GM13976 (cell line): ENCODE data around the gene FBXO48.
A peak's percentile ranks its signal among the peaks of the same experiment; 100 is the strongest.

Source experiments
- DNase-seq: peaks from one replicate; pipeline ENCODE4 v3.0.0; 2012; ENCODE audit warnings: low spot score
- CTCF ChIP-seq: IDR thresholded peaks from 2 replicates; pipeline ENCODE4 v1.5.1; 2012; ENCODE audit warnings: borderline replicate concordance, mild to moderate bottlenecking; ENCODE audit not compliant: insufficient read depth; ENCODE audit errors: extremely low read depth, missing control alignments, control extremely low read depth
- in situ Hi-C: fragments of 300-500 bp; cut with MboI; formaldehyde crosslinking; loops from one replicate; pipeline ENCODE4 v1.12.0; 2022; ENCODE audit warnings: low sequenced_read_pairs, mixed read lengths, inconsistent platforms; ENCODE audit not compliant: unreplicated experiment

Gene FBXO48, protein sequence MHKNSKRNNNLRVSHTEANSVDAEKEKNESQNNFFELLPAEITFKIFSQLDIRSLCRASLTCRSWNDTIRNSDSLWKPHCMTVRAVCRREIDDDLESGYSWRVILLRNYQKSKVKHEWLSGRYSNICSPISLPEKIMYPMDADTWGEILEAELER

GRCh38 chr2:68467077-68467960 lies at the start of gene FBXO48, which contains the start of gene APLF:
Gene FBXO48, minus strand, starts transcription at chr2:68467294. Its CDS starts 2,149 bp downstream, at chr2:68465145.
Gene APLF, plus strand, starts transcription at chr2:68467585. Its CDS starts 147 bp downstream, at chr2:68467732.
- in situ Hi-C loops = no loop called here
- peak; percentile 97 for DNase-seq
- no peak for TF ChIP-seq CTCF

- no peak for DNase-seq
- in situ Hi-C loops = no loop called here
- TF ChIP-seq CTCF = no peak
Measured at GRCh38 chr2:68516051-68516955, 49.2 kb upstream of the FBXO48 start.

DNA sequence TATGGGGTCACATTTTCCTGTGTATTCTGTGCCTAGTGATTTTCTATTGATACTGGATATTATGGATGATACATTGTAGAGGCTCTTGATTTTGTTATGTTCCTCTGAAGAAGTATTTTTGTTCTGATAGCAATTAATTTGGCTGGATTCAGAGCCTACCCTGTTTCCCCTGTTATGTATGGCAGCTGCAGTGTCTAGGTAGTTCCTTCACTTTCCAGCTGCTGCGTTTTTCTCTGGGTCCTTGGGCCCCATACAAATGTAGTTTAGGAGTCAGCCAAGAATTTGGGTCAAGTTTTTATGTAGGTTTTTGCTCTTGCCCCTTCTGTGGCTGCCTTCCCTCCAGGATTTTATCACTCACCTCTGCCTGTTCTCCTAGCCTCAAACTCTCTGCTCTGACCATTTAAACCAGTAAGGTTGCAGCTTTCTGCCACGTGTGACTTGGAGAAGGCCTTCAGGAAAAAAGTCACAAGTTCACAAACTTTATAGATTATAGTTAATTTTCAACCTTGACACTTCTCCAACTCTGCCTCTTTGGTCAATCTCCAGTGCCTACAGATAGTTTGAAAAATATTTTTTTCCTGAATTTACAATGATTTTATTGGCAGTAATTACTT lies 47.3 kb upstream of the FBXO48 start:
- no peak for TF ChIP-seq CTCF
- no peak for DNase-seq
- in situ Hi-C loops = no loop called here

GRCh38 chr2:68512966-68513365 lies 45.9 kb upstream of the FBXO48 start:
- in situ Hi-C loops = no loop called here
- no peak for DNase-seq
- TF ChIP-seq CTCF = no peak

DNA sequence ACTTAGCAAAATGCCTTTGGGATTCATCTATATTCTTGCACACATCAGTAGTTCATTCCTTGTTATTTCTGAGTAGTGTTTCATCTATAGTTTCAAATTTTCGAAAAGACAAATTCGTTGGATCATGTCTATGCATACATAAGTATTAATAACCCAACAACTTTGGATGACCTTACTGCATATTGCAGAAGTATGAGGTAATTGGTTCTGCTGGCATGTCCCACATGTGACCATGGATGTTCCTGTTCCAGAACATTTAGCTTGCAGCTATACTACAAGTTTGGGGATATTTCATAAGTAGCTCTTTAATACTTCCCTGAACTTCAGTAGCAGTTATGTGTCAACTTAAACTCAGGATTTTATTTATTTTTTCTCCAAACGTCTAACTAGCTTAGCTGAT lies 45.2 kb upstream of the FBXO48 start:
- no peak for TF ChIP-seq CTCF
- no peak for DNase-seq
- in situ Hi-C loops = no loop called here

GRCh38 chr2:68506170-68506569 lies 39.1 kb upstream of the FBXO48 start:
- in situ Hi-C loops = no loop called here
- no peak for DNase-seq

More at GRCh38 chr2:68506170-68506569, 39.1 kb upstream of the FBXO48 start:
- no peak for TF ChIP-seq CTCF
